Loucy (cell line): ENCODE data around the gene CENPP.

ENCODE experiments used
- H2AFZ ChIP-seq: fragments of 200-600 bp; sonication (generic); 2 replicates; pipeline ENCODE4 v1.6.0; 2016; ENCODE audit warnings: antibody characterized with exemption, mild to moderate bottlenecking, low read length, moderate library complexity
- H3F3A ChIP-seq: fragments of 200-600 bp; 2 replicates; pipeline ENCODE4 v1.6.0; 2016; ENCODE audit warnings: antibody characterized with exemption, low read depth, mild to moderate bottlenecking
- H3K27me3 ChIP-seq: fragments of 200-600 bp; sonication (generic); 2 replicates; pipeline ENCODE4 v1.6.1; 2014; ENCODE audit warnings: low read length, mild to moderate bottlenecking; ENCODE audit not compliant: insufficient read depth, poor library complexity, severe bottlenecking
- H3K36me3 ChIP-seq: fragments of 200-600 bp; sonication (generic); 2 replicates; pipeline ENCODE4 v1.6.1; 2016; ENCODE audit warnings: low read length; ENCODE audit not compliant: insufficient read depth
- H3K4me1 ChIP-seq: fragments of 200-600 bp; sonication (generic); 2 replicates; pipeline ENCODE4 v1.5.1; 2014; ENCODE audit warnings: low read length, mild to moderate bottlenecking; ENCODE audit not compliant: insufficient read depth, poor library complexity, severe bottlenecking
- H3K4me2 ChIP-seq: fragments of 200-600 bp; sonication (generic); 2 replicates; pipeline ENCODE4 v1.6.0; 2014; ENCODE audit warnings: antibody characterized with exemption, low read length, low read depth, mild to moderate bottlenecking; ENCODE audit not compliant: poor library complexity, severe bottlenecking
- H3K4me3 ChIP-seq: fragments of 200-600 bp; sonication (generic); 2 replicates; pipeline ENCODE4 v1.5.1; 2014; ENCODE audit warnings: low read length, mild to moderate bottlenecking, mixed read lengths; ENCODE audit not compliant: poor library complexity, severe bottlenecking
- H3K79me2 ChIP-seq: fragments of 200-600 bp; sonication (generic); 2 replicates; pipeline ENCODE4 v1.6.1; 2014; ENCODE audit warnings: low read length; ENCODE audit not compliant: insufficient read depth
- H3K9ac ChIP-seq: fragments of 200-600 bp; sonication (generic); 2 replicates; pipeline ENCODE4 v1.6.0; 2014; ENCODE audit warnings: mild to moderate bottlenecking, low read depth, low read length, moderate library complexity; ENCODE audit not compliant: poor library complexity, severe bottlenecking
- H3K9me2 ChIP-seq: fragments of 200-600 bp; sonication (generic); replicated peaks from 2 replicates; pipeline ENCODE4 v1.6.1; 2016; ENCODE audit warnings: low read depth, low read length, mixed read lengths
- H3K9me3 ChIP-seq: fragments of 200-600 bp; sonication (generic); 2 replicates; pipeline ENCODE4 v1.6.1; 2014; ENCODE audit warnings: mild to moderate bottlenecking, antibody characterized with exemption, low read length, low read depth; ENCODE audit not compliant: insufficient read depth
- H4K20me1 ChIP-seq: fragments of 200-600 bp; sonication (generic); 2 replicates; pipeline ENCODE4 v1.6.0; 2014; ENCODE audit warnings: antibody characterized with exemption, low read length, mild to moderate bottlenecking; ENCODE audit not compliant: insufficient read depth, poor library complexity, severe bottlenecking
- CTCF ChIP-seq: fragments of 200-600 bp; sonication (generic); conservative IDR thresholded peaks from 2 replicates; pipeline ENCODE4 v1.5.1; 2014; ENCODE audit warnings: mild to moderate bottlenecking, antibody characterized with exemption, low read length
- EZH2phosphoT487 ChIP-seq: fragments of 200-600 bp; IDR thresholded peaks from 2 replicates; pipeline ENCODE4 v1.6.1; 2018; ENCODE audit warnings: antibody characterized with exemption, mild to moderate bottlenecking, moderate library complexity, borderline replicate concordance

CENPP gene

GRCh38 chr9:92637886-92638620 is 312.3 kb downstream of the CENPP start:
- no peaks in the 10 kb centered on the region for H4K20me1 ChIP-seq

GRCh38 chr9:92638621-92639101 is 312.9 kb downstream of the CENPP start:
- H2AFZ ChIP-seq, result no peak overlapping the region
- no peaks in the 10 kb centered on the region for H3K9me3 ChIP-seq
- H3K27me3 ChIP-seq, result no peaks in the 10 kb centered on the region
- H3F3A ChIP-seq, result no peaks in the 10 kb centered on the region
- H3K36me3 ChIP-seq, result peaks cover 86% of the 10 kb centered on the region; the same call in 1 of the 2 replicates
- no peaks in the 10 kb centered on the region for H3K79me2 ChIP-seq
- no peaks in the 10 kb centered on the region for H3K4me1 ChIP-seq
- no peak overlapping the region for H3K4me3 ChIP-seq
- H4K20me1 ChIP-seq, result no peaks in the 10 kb centered on the region
- H3K4me2 ChIP-seq, result no peak overlapping the region
- TF ChIP-seq CTCF (no peak), EZH2phosphoT487 (no peak)
- no peaks in the 10 kb centered on the region for H3K9me2 ChIP-seq
- no peak overlapping the region for H3K9ac ChIP-seq

More at GRCh38 chr9:92637886-92638620, 312.3 kb downstream of the CENPP start:
- peaks cover 86% of the 10 kb centered on the region; the same call in 1 of the 2 replicates for H3K36me3 ChIP-seq
- no peak for TF ChIP-seq CTCF
- TF ChIP-seq EZH2phosphoT487, result no peak
- H3K4me3 ChIP-seq, result no peak overlapping the region
- no peak overlapping the region for H3K4me2 ChIP-seq
- H3K9ac ChIP-seq, result no peak overlapping the region
- no peaks in the 10 kb centered on the region for H3K79me2 ChIP-seq
- no peak overlapping the region for H2AFZ ChIP-seq
- H3F3A ChIP-seq, result no peaks in the 10 kb centered on the region
- H3K4me1 ChIP-seq, result no peaks in the 10 kb centered on the region
- H3K9me2 ChIP-seq, result no peaks in the 10 kb centered on the region
- H3K27me3 ChIP-seq, result no peaks in the 10 kb centered on the region
- no peaks in the 10 kb centered on the region for H3K9me3 ChIP-seq

GRCh38 chr9:92639124-92639523 is 313.4 kb downstream of the CENPP start:
- no peaks in the 10 kb centered on the region for H3K9me3 ChIP-seq
- no peaks in the 10 kb centered on the region for H3K27me3 ChIP-seq
- no peaks in the 10 kb centered on the region for H3F3A ChIP-seq
- H3K4me1 ChIP-seq, result no peaks in the 10 kb centered on the region
- H3K79me2 ChIP-seq, result no peaks in the 10 kb centered on the region
- H3K9ac ChIP-seq, result no peak overlapping the region
- no peak overlapping the region for H2AFZ ChIP-seq
- H3K4me3 ChIP-seq, result no peak overlapping the region
- no peak overlapping the region for H3K4me2 ChIP-seq
- TF ChIP-seq CTCF (no peak), EZH2phosphoT487 (no peak)
- peaks cover 86% of the 10 kb centered on the region; the same call in 1 of the 2 replicates for H3K36me3 ChIP-seq
- H4K20me1 ChIP-seq, result no peaks in the 10 kb centered on the region
- no peaks in the 10 kb centered on the region for H3K9me2 ChIP-seq
